ENCODE results near the gene FAM3C.

FAM3C gene

DNA sequence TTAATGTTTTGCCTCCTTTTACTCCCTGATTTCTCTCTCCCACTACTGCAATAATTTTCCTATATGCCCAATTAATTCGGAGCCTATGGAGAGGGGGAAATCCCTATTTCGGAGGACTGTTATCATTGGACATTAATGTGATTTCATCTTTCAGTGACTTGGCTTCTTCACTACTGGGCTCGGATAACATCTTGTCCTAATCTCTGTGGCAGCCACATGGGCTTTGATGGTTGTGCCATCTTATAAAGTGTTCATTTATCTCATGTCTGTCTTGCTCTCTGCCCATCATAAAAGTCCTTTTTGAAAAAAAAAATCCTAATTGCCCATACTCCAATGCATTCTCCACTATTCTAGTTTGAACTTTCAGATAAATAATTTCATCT, 15.5 kb upstream of the FAM3C start:
- H3F3A ChIP-seq (ENCODE audit: control insufficient read depth, insufficient read depth), result no peaks in the 10 kb centered on the region
- H3K27me3 ChIP-seq (ENCODE audit: control insufficient read depth, low read length), result no peaks in the 10 kb centered on the region
- no peak overlapping the region for H3K4me2 ChIP-seq (ENCODE audit: low read length)
- no peak overlapping the region for H3K27ac ChIP-seq (ENCODE audit: low read depth, low read length)
- H3K4me3 ChIP-seq (ENCODE audit: low read length), result no peak overlapping the region
- H3K9me3 ChIP-seq (ENCODE audit: control insufficient read depth, insufficient read depth, low read length), result no peaks in the 10 kb centered on the region
- no peaks in the 10 kb centered on the region for H3K36me3 ChIP-seq (ENCODE audit: control insufficient read depth, low read length)
- TF ChIP-seq, protein P1, sequence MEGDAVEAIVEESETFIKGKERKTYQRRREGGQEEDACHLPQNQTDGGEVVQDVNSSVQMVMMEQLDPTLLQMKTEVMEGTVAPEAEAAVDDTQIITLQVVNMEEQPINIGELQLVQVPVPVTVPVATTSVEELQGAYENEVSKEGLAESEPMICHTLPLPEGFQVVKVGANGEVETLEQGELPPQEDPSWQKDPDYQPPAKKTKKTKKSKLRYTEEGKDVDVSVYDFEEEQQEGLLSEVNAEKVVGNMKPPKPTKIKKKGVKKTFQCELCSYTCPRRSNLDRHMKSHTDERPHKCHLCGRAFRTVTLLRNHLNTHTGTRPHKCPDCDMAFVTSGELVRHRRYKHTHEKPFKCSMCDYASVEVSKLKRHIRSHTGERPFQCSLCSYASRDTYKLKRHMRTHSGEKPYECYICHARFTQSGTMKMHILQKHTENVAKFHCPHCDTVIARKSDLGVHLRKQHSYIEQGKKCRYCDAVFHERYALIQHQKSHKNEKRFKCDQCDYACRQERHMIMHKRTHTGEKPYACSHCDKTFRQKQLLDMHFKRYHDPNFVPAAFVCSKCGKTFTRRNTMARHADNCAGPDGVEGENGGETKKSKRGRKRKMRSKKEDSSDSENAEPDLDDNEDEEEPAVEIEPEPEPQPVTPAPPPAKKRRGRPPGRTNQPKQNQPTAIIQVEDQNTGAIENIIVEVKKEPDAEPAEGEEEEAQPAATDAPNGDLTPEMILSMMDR (IDR thresholded peaks at IDR 0.05; ENCODE audit: low read depth, low read length, poor library complexity, severe bottlenecking), result no peak
- no peak for TF ChIP-seq EZH2phosphoT487 (IDR thresholded peaks at IDR 0.05; ENCODE audit: borderline replicate concordance, low read length)
- H3K79me2 ChIP-seq (ENCODE audit: control insufficient read depth, low read length), result no peaks in the 10 kb centered on the region
- H4K20me1 ChIP-seq (ENCODE audit: control insufficient read depth, insufficient read depth, low read depth, low read length), result no peaks in the 10 kb centered on the region
- no peaks in the 10 kb centered on the region for H3K4me1 ChIP-seq (ENCODE audit: control insufficient read depth, low read length)
- no peaks in the 10 kb centered on the region for H3K9me2 ChIP-seq (replicated peaks; ENCODE audit: control insufficient read depth, low read length)

DNA sequence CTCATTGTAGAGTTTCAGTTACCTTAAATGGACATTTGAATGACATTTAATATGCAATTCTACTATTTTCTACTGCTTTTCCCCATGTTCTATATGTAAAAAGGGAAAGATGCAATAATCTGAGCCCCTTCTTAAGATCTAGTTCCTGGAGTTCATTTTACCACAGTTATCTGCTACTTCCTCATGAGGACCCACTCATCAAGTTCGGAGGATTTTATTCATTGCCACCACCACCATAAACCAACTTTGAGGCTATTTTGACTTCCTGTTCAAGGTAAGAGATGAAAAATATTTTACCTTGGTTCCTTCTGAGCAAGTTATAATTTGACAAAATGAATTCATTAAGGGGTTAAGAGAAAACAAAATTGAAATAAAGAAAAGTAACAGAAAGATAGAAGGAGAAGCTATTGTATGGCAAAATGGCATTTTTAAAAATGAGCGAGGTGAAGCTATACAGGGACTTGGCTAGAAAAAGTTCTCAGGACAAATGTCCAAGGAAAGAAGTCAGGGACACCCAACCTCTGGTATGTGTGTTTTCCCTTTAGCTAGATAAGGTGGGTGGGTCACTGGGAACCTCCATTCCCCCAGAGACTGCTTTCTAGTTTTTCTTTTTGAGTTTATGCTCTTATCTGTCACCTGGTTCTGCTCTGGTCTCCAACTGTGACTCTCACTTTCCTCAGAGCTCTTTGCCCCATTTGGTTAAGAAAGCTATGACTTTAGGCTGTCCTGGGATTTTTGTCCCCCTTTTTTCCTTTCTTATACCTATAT, 14.9 kb upstream of the FAM3C start:
- Histone ChIP-seq H3K9me3 (ENCODE audit: control insufficient read depth, insufficient read depth, low read length) (no peaks in the 10 kb centered on the region), H3K79me2 (ENCODE audit: control insufficient read depth, low read length) (no peaks in the 10 kb centered on the region), H3K4me3 (ENCODE audit: low read length) (no peak overlapping the region), H4K20me1 (ENCODE audit: control insufficient read depth, insufficient read depth, low read depth, low read length) (no peaks in the 10 kb centered on the region), H3K4me2 (ENCODE audit: low read length) (no peak overlapping the region), H3K27ac (ENCODE audit: low read depth, low read length) (no peak overlapping the region), H3K9me2 (replicated peaks; ENCODE audit: control insufficient read depth, low read length) (no peaks in the 10 kb centered on the region), H3K4me1 (ENCODE audit: control insufficient read depth, low read length) (no peaks in the 10 kb centered on the region), H3F3A (ENCODE audit: control insufficient read depth, insufficient read depth) (no peaks in the 10 kb centered on the region), H3K27me3 (ENCODE audit: control insufficient read depth, low read length) (no peaks in the 10 kb centered on the region), H3K36me3 (ENCODE audit: control insufficient read depth, low read length) (no peaks in the 10 kb centered on the region)
- no peak for TF ChIP-seq EZH2phosphoT487 (IDR thresholded peaks at IDR 0.05; ENCODE audit: borderline replicate concordance, low read length)
- TF ChIP-seq, protein P1 (IDR thresholded peaks at IDR 0.05; ENCODE audit: low read depth, low read length, poor library complexity, severe bottlenecking), result no peak

DNA sequence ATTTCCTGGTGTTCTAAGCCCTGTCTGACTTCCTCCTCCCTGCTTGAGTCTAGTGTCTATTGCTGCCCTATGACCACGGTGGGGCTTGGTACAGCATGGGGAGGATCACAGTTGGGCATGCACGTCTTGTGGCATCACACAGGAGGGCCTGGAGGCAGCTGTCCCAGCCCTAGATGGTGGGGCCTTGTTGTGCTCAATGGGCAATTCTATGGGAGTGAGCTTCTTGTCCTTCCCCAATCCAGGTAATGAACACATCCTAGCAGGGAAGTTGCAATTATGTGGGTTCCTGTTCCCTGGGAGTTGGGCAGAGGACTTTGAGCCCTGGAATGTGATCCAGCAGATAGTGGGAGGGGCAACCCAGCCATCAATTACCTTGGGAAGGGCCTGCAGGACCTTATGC, 10.8 kb upstream of the FAM3C start:
- H3K36me3 ChIP-seq (ENCODE audit: control insufficient read depth, low read length), result no peaks in the 10 kb centered on the region
- no peak overlapping the region for H3K4me3 ChIP-seq (ENCODE audit: low read length)
- TF ChIP-seq, protein P1 (IDR thresholded peaks at IDR 0.05; ENCODE audit: low read depth, low read length, poor library complexity, severe bottlenecking), result no peak
- TF ChIP-seq EZH2phosphoT487 (IDR thresholded peaks at IDR 0.05; ENCODE audit: borderline replicate concordance, low read length), result no peak
- H4K20me1 ChIP-seq (ENCODE audit: control insufficient read depth, insufficient read depth, low read depth, low read length), result no peaks in the 10 kb centered on the region
- H3K27me3 ChIP-seq (ENCODE audit: control insufficient read depth, low read length), result no peaks in the 10 kb centered on the region
- no peaks in the 10 kb centered on the region for H3K4me1 ChIP-seq (ENCODE audit: control insufficient read depth, low read length)
- H3K9me2 ChIP-seq (replicated peaks; ENCODE audit: control insufficient read depth, low read length), result no peaks in the 10 kb centered on the region
- no peaks in the 10 kb centered on the region for H3K9me3 ChIP-seq (ENCODE audit: control insufficient read depth, insufficient read depth, low read length)
- H3F3A ChIP-seq (ENCODE audit: control insufficient read depth, insufficient read depth), result no peaks in the 10 kb centered on the region
- H3K79me2 ChIP-seq (ENCODE audit: control insufficient read depth, low read length), result no peaks in the 10 kb centered on the region
- H3K4me2 ChIP-seq (ENCODE audit: low read length), result no peak overlapping the region
- H3K27ac ChIP-seq (ENCODE audit: low read depth, low read length), result no peak overlapping the region

Data from DOHH2 (cell line).